ENCODE measurements around the gene MAP1LC3B.

The MAP1LC3B gene

DNA sequence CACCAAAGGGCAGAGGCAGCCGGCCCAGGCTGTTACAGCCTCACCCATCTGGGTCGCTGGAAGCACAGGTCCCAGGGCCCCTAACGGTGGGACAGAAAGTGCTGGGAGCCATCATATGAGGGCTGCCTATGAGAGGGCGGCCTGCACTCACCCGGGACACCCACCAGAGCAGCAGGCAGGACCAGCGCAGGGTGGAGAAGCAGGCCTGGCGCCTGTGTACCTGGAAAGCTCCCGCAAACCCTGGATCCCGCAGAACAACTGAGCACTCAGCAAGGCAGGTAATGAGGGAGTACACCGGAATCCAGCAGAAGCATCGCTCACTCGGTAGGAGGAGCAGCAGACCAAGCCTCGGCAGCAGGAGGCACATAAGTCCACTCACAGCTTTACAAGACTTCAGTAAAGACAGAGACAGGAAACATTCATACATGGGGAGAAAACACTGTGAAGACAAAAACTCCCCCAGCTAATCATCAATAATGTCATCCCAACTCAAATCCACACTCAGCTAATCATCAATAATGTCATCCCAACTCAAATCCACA is 43.4 kb upstream of the MAP1LC3B start:
- Histone ChIP-seq H3K4me2 (ENCODE audit: low read depth, low read length) (no peak overlapping the region), H3F3A (ENCODE audit: insufficient read depth, low read length) (no peaks in the 10 kb centered on the region), H3K36me3 (replicated peaks; ENCODE audit: insufficient read depth, low read length) (no peaks in the 10 kb centered on the region), H3K27ac (ENCODE audit: low read length) (no peak overlapping the region), H3K9me3 (replicated peaks; ENCODE audit: insufficient read depth, low read length) (no peaks in the 10 kb centered on the region), H4K20me1 (ENCODE audit: insufficient read depth, low read length) (no peaks in the 10 kb centered on the region), H3K79me2 (ENCODE audit: low read length) (no peaks in the 10 kb centered on the region), H3K9me2 (replicated peaks; ENCODE audit: insufficient read depth, low read length) (no peaks in the 10 kb centered on the region), H3K9ac (ENCODE audit: low read length) (no peak overlapping the region), H2AFZ (ENCODE audit: low read length) (no peak overlapping the region), H3K4me1 (ENCODE audit: low read length) (no peaks in the 10 kb centered on the region), H3K27me3 (replicated peaks; ENCODE audit: insufficient read depth, low read length) (no peaks in the 10 kb centered on the region), H3K4me3 (ENCODE audit: low read length) (no peak overlapping the region)
- no peak for DNase-seq
- TF ChIP-seq EZH2phosphoT487 (IDR thresholded peaks at IDR 0.05; ENCODE audit: low read length) (no peak), EZH2 (optimal IDR thresholded peaks at IDR 0.05; ENCODE audit: low read depth, low read length) (no peak)
- TF ChIP-seq, protein P1, sequence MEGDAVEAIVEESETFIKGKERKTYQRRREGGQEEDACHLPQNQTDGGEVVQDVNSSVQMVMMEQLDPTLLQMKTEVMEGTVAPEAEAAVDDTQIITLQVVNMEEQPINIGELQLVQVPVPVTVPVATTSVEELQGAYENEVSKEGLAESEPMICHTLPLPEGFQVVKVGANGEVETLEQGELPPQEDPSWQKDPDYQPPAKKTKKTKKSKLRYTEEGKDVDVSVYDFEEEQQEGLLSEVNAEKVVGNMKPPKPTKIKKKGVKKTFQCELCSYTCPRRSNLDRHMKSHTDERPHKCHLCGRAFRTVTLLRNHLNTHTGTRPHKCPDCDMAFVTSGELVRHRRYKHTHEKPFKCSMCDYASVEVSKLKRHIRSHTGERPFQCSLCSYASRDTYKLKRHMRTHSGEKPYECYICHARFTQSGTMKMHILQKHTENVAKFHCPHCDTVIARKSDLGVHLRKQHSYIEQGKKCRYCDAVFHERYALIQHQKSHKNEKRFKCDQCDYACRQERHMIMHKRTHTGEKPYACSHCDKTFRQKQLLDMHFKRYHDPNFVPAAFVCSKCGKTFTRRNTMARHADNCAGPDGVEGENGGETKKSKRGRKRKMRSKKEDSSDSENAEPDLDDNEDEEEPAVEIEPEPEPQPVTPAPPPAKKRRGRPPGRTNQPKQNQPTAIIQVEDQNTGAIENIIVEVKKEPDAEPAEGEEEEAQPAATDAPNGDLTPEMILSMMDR (IDR thresholded peaks at IDR 0.05; ENCODE audit: low read length) = no peak

DNA sequence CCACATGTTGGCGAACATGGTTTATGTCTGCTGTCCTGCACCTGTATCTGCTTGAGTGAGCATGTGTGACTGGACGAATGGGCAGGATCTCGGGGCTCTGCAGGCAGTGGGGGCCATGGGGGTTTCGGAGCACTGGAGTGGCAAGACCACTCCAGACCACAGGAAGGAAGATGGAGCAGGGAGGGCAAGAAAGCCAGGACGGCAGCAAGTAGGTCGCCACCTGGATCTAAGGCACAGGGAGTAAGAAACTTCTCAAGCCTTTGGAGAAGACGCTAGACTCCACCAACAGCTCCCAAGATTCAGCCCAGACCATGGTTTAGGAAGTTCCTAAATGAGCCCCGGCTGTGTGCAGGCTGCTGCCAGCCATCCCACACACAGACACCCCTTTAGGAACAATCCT is 42.1 kb upstream of the MAP1LC3B start:
- Histone ChIP-seq H3K4me3 (ENCODE audit: low read length) (no peak overlapping the region), H3K9me2 (replicated peaks; ENCODE audit: insufficient read depth, low read length) (no peaks in the 10 kb centered on the region), H2AFZ (ENCODE audit: low read length) (no peak overlapping the region), H3K4me1 (ENCODE audit: low read length) (no peaks in the 10 kb centered on the region), H3K4me2 (ENCODE audit: low read depth, low read length) (no peak overlapping the region), H3K27ac (ENCODE audit: low read length) (no peak overlapping the region), H3K79me2 (ENCODE audit: low read length) (no peaks in the 10 kb centered on the region), H3K9me3 (replicated peaks; ENCODE audit: insufficient read depth, low read length) (no peaks in the 10 kb centered on the region), H3K27me3 (replicated peaks; ENCODE audit: insufficient read depth, low read length) (no peaks in the 10 kb centered on the region), H4K20me1 (ENCODE audit: insufficient read depth, low read length) (no peaks in the 10 kb centered on the region), H3K9ac (ENCODE audit: low read length) (no peak overlapping the region), H3K36me3 (replicated peaks; ENCODE audit: insufficient read depth, low read length) (no peaks in the 10 kb centered on the region), H3F3A (ENCODE audit: insufficient read depth, low read length) (no peaks in the 10 kb centered on the region)
- no peak for TF ChIP-seq EZH2phosphoT487 (IDR thresholded peaks at IDR 0.05; ENCODE audit: low read length)
- no peak for TF ChIP-seq EZH2 (optimal IDR thresholded peaks at IDR 0.05; ENCODE audit: low read depth, low read length)
- TF ChIP-seq, protein P1 (IDR thresholded peaks at IDR 0.05; ENCODE audit: low read length) = no peak
- DNase-seq = no peak

DNA sequence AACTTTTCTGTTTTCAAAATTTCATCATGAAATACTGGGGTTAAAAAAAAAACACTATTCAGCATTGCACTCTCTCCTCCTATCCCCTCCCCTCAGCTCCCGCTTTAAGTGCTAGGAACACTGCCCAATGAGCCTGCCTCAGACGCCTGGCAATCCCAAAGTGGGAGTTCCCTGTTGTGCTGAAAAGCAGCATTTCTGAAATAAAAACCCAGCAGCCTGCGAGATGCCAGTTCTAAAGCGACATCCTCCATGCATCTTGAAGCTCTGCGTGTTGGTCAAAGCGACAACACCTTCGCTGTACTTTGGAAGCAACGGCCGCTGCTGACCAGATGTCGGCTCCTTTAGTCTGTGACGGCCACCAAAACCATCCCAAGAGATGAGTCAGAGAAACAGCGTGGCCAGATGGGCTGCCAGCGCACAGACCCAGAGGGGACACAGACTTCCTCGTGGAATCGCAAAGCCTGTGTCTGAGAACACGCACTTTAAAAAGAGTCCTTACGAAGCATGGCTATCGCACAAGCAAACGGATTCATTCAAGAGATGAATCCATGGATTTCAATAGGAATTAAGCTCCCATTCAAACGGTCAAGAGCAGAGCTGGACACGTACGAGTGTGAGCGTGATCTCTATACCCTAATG is 41.3 kb upstream of the MAP1LC3B start:
- Histone ChIP-seq H3K9me2 (replicated peaks; ENCODE audit: insufficient read depth, low read length) (no peaks in the 10 kb centered on the region), H3K9ac (ENCODE audit: low read length) (no peak overlapping the region), H4K20me1 (ENCODE audit: insufficient read depth, low read length) (no peaks in the 10 kb centered on the region), H3F3A (ENCODE audit: insufficient read depth, low read length) (no peaks in the 10 kb centered on the region), H2AFZ (ENCODE audit: low read length) (no peak overlapping the region), H3K9me3 (replicated peaks; ENCODE audit: insufficient read depth, low read length) (no peaks in the 10 kb centered on the region), H3K79me2 (ENCODE audit: low read length) (no peaks in the 10 kb centered on the region), H3K27ac (ENCODE audit: low read length) (no peak overlapping the region), H3K4me3 (ENCODE audit: low read length) (no peak overlapping the region), H3K27me3 (replicated peaks; ENCODE audit: insufficient read depth, low read length) (no peaks in the 10 kb centered on the region), H3K4me1 (ENCODE audit: low read length) (no peaks in the 10 kb centered on the region), H3K36me3 (replicated peaks; ENCODE audit: insufficient read depth, low read length) (no peaks in the 10 kb centered on the region), H3K4me2 (ENCODE audit: low read depth, low read length) (no peak overlapping the region)
- TF ChIP-seq EZH2phosphoT487 (IDR thresholded peaks at IDR 0.05; ENCODE audit: low read length) = no peak
- no peak for TF ChIP-seq EZH2 (optimal IDR thresholded peaks at IDR 0.05; ENCODE audit: low read depth, low read length)
- TF ChIP-seq, protein P1 (IDR thresholded peaks at IDR 0.05; ENCODE audit: low read length) = no peak
- no peak for DNase-seq

Measured in MM.1S (cell line).